GM21529 (cell line): ENCODE results near the gene DMD.
"Not testable (repeated sequence)": the region's sequence is repeated elsewhere in the genome, so short reads cannot be mapped to it uniquely, and the experiment has no call there.

Experiments
- ATAC-seq: cut with Tn5 transposase; IDR thresholded peaks from one replicate; pipeline ENCODE4 v1.9.1; 2021; ENCODE audit not compliant: unreplicated experiment

Gene DMD

GRCh38 chrX:31480696-31481095 is 1730.7 kb downstream of the DMD start:
- ATAC-seq: no peak

- no peak for ATAC-seq
Observed at GRCh38 chrX:31471229-31471628, 1740.1 kb downstream of the DMD start.

GRCh38 chrX:31470753-31471152 is 1740.6 kb downstream of the DMD start:
- ATAC-seq: not testable (repeated sequence)

GRCh38 chrX:31464306-31464915 is 1746.9 kb downstream of the DMD start:
- ATAC-seq: no peak

GRCh38 chrX:31461266-31461665 is 1750.1 kb downstream of the DMD start:
- no peak for ATAC-seq

GRCh38 chrX:31459361-31459760 is 1752.0 kb downstream of the DMD start:
- no peak for ATAC-seq

GRCh38 chrX:31449965-31450364 is 1761.4 kb downstream of the DMD start:
- ATAC-seq: no peak

GRCh38 chrX:31449081-31449480 is 1762.3 kb downstream of the DMD start:
- no peak for ATAC-seq

GRCh38 chrX:31445542-31445941 is 1765.8 kb downstream of the DMD start:
- no peak for ATAC-seq

GRCh38 chrX:31443654-31444053 is 1767.7 kb downstream of the DMD start:
- ATAC-seq: no peak

- no peak for ATAC-seq
Observed at GRCh38 chrX:31440546-31440945, 1770.8 kb downstream of the DMD start.

- no peak for ATAC-seq
Observed at GRCh38 chrX:31436424-31436823, 1774.9 kb downstream of the DMD start.

- no peak for ATAC-seq
Observed at GRCh38 chrX:31435592-31435991, 1775.8 kb downstream of the DMD start.

- ATAC-seq: no peak
Observed at GRCh38 chrX:31433856-31434255, 1777.5 kb downstream of the DMD start.

GRCh38 chrX:31429915-31430314 is 1781.4 kb downstream of the DMD start:
- ATAC-seq: no peak

GRCh38 chrX:31423609-31424189 is 1787.7 kb downstream of the DMD start:
- ATAC-seq: no peak

- no peak for ATAC-seq
Observed at GRCh38 chrX:31421441-31421840, 1789.9 kb downstream of the DMD start.

- no peak for ATAC-seq
Observed at GRCh38 chrX:31420711-31421151, 1790.6 kb downstream of the DMD start.

GRCh38 chrX:31420302-31420701 is 1791.0 kb downstream of the DMD start:
- no peak for ATAC-seq

- ATAC-seq: no peak
Observed at GRCh38 chrX:31397119-31397518, 1814.2 kb downstream of the DMD start.

- no peak for ATAC-seq
Observed at GRCh38 chrX:31392513-31392912, 1818.8 kb downstream of the DMD start.

- no peak for ATAC-seq
Observed at GRCh38 chrX:31388946-31389345, 1822.4 kb downstream of the DMD start.

GRCh38 chrX:31384471-31384870 is 1826.9 kb downstream of the DMD start:
- ATAC-seq: no peak
